Mesothelial cell of epicardium (in vitro differentiated cells): Measurements from ENCODE around the gene DAPK1. TPM values are rescaled to one million over a fixed set of nuclear protein-coding genes. Genes with fewer than 3 reads are reported as not detected.
A peak's percentile ranks its signal among the peaks of the same experiment; 100 is the strongest.

Experiments
- DNase-seq, 2 experiments: peaks; one replicate each; pipeline ENCODE4 v3.0.0; 2021; ENCODE audit warnings: low spot score in 2 of 2; ENCODE audit not compliant: unreplicated experiment in 2 of 2
- H3K27ac Mint-ChIP-seq: 2 replicates; pipeline ENCODE4 v1.8.0; 2021; ENCODE audit warnings: mixed read lengths
- H3K27me3 Mint-ChIP-seq: 2 replicates; pipeline ENCODE4 v1.8.0; 2021; ENCODE audit warnings: low read depth, mixed read lengths
- H3K36me3 Mint-ChIP-seq: 2 replicates; pipeline ENCODE4 v1.8.0; 2021; ENCODE audit warnings: mixed read lengths
- H3K4me1 Mint-ChIP-seq: 2 replicates; pipeline ENCODE4 v1.8.0; 2021; ENCODE audit warnings: mixed read lengths
- H3K4me3 Mint-ChIP-seq: 2 replicates; pipeline ENCODE4 v1.8.0; 2021; ENCODE audit warnings: mild to moderate bottlenecking, moderate library complexity, mixed read lengths
- H3K9me3 Mint-ChIP-seq: 2 replicates; pipeline ENCODE4 v1.8.0; 2021; ENCODE audit warnings: mixed read lengths
- total RNA-seq: library from RNA; stranded (reverse); gene quantifications from 3 replicates; pipeline ENCODE4 v1.2.1, GENCODE V29; 2021
- TF ChIP-seq, protein P1 (sequence below): fragments of 200-600 bp; sonication (generic); IDR thresholded peaks from one replicate; pipeline ENCODE4 v1.5.0; 2021; ENCODE audit warnings: antibody characterized with exemption; ENCODE audit not compliant: unreplicated experiment

The DAPK1 gene
- total RNA-seq, 1 donor from 2014 or later, result 239 TPM

DNA sequence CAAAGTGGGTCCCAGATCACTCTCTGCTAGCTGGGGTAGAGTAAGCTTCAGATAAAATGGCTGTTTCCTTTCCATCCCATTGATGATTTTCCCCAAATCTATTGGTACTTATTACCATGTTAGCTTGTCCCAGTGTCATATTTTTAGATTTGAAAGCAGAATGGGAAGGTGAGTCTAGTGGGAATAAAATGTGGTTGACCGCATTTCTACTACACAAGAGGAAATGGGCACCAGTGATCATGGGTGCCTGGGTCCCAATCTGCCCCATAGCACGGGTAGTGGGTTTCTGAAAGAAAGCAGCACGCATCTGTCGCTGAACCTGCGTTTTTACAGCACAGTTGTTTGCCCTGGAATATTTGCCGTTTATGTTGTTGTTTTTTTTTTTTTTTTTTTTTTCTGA is 20.1 kb downstream of the DAPK1 start:
- Mint-ChIP-seq H3K4me3 (no peak overlapping the region), H3K36me3 (peaks cover 33% of the 10 kb centered on the region), H3K9me3 (no peaks in the 10 kb centered on the region), H3K27ac (no peak overlapping the region), H3K4me1 (peaks cover 32% of the 10 kb centered on the region), H3K27me3 (no peaks in the 10 kb centered on the region)
- TF ChIP-seq, protein P1, sequence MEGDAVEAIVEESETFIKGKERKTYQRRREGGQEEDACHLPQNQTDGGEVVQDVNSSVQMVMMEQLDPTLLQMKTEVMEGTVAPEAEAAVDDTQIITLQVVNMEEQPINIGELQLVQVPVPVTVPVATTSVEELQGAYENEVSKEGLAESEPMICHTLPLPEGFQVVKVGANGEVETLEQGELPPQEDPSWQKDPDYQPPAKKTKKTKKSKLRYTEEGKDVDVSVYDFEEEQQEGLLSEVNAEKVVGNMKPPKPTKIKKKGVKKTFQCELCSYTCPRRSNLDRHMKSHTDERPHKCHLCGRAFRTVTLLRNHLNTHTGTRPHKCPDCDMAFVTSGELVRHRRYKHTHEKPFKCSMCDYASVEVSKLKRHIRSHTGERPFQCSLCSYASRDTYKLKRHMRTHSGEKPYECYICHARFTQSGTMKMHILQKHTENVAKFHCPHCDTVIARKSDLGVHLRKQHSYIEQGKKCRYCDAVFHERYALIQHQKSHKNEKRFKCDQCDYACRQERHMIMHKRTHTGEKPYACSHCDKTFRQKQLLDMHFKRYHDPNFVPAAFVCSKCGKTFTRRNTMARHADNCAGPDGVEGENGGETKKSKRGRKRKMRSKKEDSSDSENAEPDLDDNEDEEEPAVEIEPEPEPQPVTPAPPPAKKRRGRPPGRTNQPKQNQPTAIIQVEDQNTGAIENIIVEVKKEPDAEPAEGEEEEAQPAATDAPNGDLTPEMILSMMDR, result no peak
- DNase-seq, result no peak

DNA sequence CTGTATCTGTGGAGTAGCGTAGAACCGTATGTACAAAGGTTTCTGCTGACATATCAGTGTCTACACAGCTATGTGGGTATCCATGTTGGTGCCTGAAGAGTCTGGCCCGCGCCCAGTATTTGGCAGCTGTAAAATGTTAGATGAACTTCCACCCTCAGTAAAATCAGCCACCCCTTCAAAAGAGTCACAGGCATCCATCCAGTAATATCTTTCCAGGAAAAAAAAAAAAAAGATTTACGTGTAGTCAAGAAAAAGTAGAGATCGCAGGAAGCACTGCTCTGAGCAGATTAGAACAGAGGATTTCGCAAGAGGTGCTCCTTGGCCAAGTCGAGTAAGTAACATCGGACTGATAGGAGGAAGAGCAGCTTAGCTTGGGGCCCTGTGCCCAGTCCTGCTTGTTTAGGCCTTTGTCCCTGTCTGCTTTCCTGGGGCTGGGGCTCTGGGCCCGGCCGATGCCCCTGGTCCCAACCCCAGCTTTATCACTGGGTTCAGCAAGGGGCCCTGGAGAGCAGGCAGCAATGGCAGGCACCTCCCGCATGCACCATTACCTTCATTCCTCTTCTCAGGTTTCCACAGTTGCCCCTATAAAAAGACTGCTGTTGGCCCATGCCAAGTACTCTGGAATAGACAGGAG is 21.2 kb downstream of the DAPK1 start:
- H3K27ac Mint-ChIP-seq, result peak overlapping the region; percentile 84
- no peaks in the 10 kb centered on the region for H3K27me3 Mint-ChIP-seq
- peaks cover 25% of the 10 kb centered on the region for H3K4me1 Mint-ChIP-seq

DNA sequence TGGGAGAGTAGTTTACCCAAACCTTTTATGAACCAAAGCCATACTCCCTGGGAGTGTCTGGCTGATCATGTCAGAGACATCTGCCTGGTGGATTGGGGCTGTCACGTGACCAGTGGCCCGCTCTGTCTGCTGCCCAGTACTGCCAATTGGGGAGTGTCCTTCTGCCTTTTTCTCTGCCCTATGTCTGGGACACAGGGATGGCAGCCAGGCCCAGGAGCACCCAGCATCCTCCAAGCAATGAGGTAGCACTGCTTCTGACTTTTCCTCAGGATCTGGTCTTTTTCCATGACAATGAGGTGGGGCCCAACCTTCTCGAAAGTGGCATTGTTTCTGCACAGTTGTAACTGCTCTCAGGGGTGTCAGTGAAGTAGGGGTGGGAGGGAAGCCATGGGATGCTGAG is 21.8 kb downstream of the DAPK1 start:
- H3K27ac Mint-ChIP-seq, result no peak overlapping the region
- no peak overlapping the region for H3K4me3 Mint-ChIP-seq
- H3K9me3 Mint-ChIP-seq, result peaks cover 2% of the 10 kb centered on the region
- H3K4me1 Mint-ChIP-seq, result peaks cover 21% of the 10 kb centered on the region
- H3K36me3 Mint-ChIP-seq, result peaks cover 33% of the 10 kb centered on the region
- no peak for DNase-seq
- no peaks in the 10 kb centered on the region for H3K27me3 Mint-ChIP-seq
- TF ChIP-seq, protein P1, result no peak

More for the DNA sequence above, 21.2 kb downstream of the DAPK1 start:
- DNase-seq, result no peak
- no peak overlapping the region for H3K4me3 Mint-ChIP-seq
- TF ChIP-seq, protein P1, result no peak
- peaks cover 30% of the 10 kb centered on the region for H3K36me3 Mint-ChIP-seq
- no peaks in the 10 kb centered on the region for H3K9me3 Mint-ChIP-seq

DNA sequence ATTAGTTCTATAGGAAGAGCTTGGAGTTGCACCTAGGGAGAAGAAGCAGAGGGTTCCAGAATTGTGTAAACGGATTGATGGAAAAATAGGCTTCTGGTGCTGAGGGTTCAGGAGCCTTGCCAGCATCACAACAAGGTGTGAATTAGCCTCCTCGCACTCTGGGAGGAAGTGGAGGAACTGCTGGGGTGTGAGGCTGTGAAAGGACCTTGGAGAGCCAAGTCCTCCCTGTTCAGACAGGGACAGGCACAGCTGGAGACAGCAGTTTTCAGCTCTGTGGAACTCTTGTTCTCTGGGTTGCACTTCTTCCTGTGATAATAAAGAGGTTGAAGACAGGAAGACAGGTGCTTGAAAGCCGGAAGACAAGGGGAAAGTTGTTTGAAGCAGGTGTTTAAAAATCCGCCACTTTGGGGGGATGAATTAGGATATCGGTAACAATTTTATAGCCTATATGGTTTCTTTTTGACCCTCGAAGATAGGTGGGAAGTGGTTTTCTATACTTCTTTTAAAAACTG is 22.6 kb downstream of the DAPK1 start:
- no peak for DNase-seq
- Mint-ChIP-seq H3K27me3 (no peaks in the 10 kb centered on the region), H3K4me3 (no peak overlapping the region), H3K4me1 (peaks cover 15% of the 10 kb centered on the region), H3K9me3 (peaks cover 5% of the 10 kb centered on the region), H3K27ac (peak overlapping the region; percentile 55), H3K36me3 (peaks cover 38% of the 10 kb centered on the region)
- TF ChIP-seq, protein P1, result no peak

DNA sequence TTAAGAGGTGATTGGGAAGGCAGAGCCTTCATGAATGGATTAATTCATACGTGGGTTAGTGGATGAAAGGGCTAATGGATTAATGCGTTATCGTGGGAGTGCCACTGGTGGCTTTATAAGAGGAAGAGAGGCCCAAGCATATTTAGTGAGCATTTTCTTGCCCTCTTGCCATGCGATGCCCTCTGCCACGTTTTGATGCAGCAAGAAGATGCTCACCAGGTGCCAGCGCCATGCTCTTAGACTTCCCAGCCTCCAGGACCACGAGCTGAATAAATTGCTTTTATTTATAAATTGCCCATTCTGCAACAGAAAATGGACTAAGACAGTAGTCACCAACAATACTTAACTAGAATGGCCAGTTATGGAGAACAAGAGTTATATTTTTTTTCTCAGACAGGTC is 24.2 kb downstream of the DAPK1 start:
- Mint-ChIP-seq H3K9me3 (peaks cover 5% of the 10 kb centered on the region), H3K36me3 (peaks cover 41% of the 10 kb centered on the region), H3K4me1 (peaks cover 13% of the 10 kb centered on the region), H3K27ac (no peak overlapping the region), H3K27me3 (no peaks in the 10 kb centered on the region), H3K4me3 (no peak overlapping the region)
- DNase-seq, result no peak
- TF ChIP-seq, protein P1, result no peak

DNA sequence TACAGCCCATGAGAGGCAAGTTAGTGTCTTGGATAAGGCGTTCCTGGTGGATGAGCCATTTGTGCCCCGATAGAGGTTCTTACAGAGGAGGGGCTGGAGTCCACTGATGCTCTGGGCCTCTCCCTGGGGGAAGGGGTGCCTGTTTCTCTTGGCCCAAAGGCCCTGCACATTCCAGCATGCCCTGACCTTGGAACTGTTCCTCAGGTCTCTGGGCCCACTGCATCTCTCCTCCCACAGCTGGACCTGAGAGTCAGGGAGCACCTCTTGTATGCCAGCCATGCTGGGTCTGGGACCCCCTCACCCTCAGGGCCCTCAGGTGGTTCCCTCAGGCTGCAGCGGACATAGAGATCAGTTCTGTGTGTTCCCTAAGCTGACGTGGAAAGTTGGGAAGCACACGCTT is 26.4 kb downstream of the DAPK1 start:
- Mint-ChIP-seq H3K4me1 (peaks cover 17% of the 10 kb centered on the region), H3K36me3 (peaks cover 35% of the 10 kb centered on the region), H3K9me3 (peaks cover 5% of the 10 kb centered on the region), H3K27me3 (no peaks in the 10 kb centered on the region), H3K27ac (no peak overlapping the region), H3K4me3 (no peak overlapping the region)
- TF ChIP-seq, protein P1, result no peak
- no peak for DNase-seq
